HG02981 (cell line): ENCODE data around the gene MED29.

Experiments
- ATAC-seq: cut with Tn5 transposase; IDR thresholded peaks from one replicate; pipeline ENCODE4 v1.9.1; 2021; ENCODE audit warnings: mild to moderate bottlenecking, moderate library complexity; ENCODE audit not compliant: unreplicated experiment

Gene MED29

DNA sequence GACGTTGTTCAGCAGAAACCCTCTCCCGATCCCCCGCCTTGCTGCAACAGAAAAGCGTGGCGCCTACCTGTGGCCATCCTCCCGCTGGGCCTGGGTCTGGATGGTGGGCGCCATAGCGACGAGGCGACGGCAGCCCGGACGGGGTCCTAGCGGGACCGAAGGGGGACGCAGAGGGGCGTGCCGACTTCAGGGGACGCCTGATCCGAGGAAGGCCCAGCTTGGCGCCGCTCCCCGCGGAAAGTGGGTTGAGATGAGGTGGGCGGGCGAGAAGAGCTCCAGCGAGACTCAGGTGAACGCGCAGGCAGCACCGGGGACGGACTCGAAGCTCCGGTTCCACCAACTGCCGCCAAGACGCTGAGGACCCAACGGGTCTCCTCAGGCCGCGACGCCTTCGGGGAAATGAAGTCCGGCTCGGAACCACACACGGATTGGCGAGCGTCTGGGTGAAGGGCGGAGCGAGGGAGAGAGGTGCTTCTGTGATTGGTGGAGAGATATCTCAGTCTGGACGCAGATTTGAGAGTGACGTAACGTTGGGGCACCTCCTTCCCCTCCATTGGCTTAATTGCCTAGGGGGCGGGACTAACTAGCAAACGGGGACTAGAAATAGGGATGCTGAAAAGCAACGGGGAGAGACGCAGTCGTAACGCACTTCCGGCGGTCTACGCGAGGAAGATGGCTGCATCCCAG is at the start of gene MED29, which contains the start of gene PAF1:
TSS of gene MED29 (plus strand) at position 628 of the 687 bp plus-strand sequence. CDS start at position 673, 45 bp downstream.
TSS of gene PAF1 (minus strand) at position 356 of the 687 bp plus-strand sequence. CDS start at position 114, 242 bp downstream.
- ATAC-seq = peak; percentile 88

GRCh38 chr19:39341719-39342604 is 49.2 kb upstream of the MED29 start, which contains the start of gene SAMD4B:
TSS of gene SAMD4B (plus strand) at chr19:39342421. CDS start at chr19:39356894, 14,473 bp downstream.
- ATAC-seq = peak; percentile 86

DNA sequence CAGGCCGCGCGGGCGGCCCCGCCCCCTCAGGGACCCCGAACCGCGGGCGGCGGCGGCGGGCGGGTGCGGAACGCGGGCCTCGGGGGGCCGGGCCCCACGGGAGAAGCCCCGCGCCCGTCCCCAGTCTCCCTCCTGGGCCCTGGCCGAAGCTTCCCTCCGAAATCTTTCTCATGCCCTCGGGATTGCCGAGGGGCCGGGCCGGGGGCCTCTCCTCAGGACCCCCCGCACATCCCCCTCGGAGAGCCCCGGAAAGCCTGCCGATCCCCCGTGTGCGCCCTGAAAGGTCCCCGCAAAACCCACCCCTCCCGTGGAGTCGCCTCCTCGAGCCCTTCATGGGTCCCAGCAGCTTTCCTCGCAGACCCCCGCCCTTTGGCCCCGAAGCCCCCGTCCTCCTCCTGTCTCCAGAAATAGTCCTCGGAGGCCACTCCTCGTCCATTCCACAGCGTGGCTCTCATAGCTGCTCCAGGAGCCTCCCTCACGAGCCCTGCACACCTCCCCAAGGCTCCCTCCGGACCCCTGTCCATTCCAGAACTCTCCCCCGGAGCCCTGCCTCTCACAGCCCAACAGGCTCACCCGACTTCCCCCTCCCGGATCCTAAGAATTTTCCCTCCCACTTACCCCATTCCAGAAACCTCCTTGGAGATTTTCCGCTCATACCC is 48.4 kb upstream of the MED29 start:
- no peak for ATAC-seq

- no peak for ATAC-seq
Measured at GRCh38 chr19:39345956-39346355, 45.2 kb upstream of the MED29 start.

GRCh38 chr19:39347332-39348164 is 43.6 kb upstream of the MED29 start:
- ATAC-seq = no peak

- no peak for ATAC-seq
Measured at GRCh38 chr19:39349326-39349725, 41.9 kb upstream of the MED29 start.

DNA sequence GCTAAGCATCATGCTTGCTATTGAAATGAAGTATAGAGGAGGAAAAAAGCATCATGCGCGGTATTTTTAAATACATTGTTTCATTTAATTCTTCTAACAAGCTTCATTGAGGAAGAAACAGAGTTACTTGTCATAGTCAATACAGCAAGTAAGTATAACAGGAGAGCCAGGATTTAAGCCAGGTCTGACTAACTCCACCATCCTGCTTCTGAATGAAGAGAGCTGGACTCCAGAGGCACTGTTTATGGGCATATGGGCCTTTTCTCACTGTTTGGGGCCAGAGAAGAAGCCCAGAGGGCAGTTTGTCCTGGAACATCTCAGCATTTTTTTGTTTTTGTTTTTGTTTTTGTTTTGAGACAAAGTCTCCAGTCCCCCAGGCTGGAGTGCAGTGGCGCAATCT is 41.0 kb upstream of the MED29 start:
- ATAC-seq = no peak

GRCh38 chr19:39351537-39352064 is 39.6 kb upstream of the MED29 start:
- peak; percentile 45 for ATAC-seq

- ATAC-seq = no peak
Measured at GRCh38 chr19:39352381-39353255, 38.6 kb upstream of the MED29 start.

- ATAC-seq = no peak
Measured at GRCh38 chr19:39355253-39355652, 35.9 kb upstream of the MED29 start.

GRCh38 chr19:39356073-39356472 is 35.1 kb upstream of the MED29 start:
- ATAC-seq = no peak

DNA sequence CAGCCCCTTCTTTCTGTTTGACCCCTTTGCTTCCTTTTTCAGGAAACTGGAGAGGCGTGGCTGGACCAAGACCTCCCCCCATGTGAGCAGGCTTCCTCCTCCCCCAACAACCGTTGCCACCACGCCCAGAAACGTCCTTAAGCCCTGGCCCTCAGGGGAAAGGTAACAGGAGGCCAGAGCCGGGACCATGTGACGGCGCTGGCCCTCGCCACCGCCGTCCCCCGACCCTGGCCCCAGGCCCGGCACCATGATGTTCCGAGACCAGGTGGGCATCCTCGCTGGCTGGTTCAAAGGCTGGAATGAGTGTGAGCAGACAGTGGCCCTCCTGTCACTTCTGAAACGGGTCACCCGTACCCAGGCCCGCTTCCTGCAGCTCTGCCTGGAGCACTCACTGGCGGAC is 34.5 kb upstream of the MED29 start:
- ATAC-seq = no peak

- ATAC-seq = no peak
Measured at GRCh38 chr19:39359026-39359425, 32.2 kb upstream of the MED29 start.

- ATAC-seq = no peak
Measured at GRCh38 chr19:39360599-39360998, 30.6 kb upstream of the MED29 start.

DNA sequence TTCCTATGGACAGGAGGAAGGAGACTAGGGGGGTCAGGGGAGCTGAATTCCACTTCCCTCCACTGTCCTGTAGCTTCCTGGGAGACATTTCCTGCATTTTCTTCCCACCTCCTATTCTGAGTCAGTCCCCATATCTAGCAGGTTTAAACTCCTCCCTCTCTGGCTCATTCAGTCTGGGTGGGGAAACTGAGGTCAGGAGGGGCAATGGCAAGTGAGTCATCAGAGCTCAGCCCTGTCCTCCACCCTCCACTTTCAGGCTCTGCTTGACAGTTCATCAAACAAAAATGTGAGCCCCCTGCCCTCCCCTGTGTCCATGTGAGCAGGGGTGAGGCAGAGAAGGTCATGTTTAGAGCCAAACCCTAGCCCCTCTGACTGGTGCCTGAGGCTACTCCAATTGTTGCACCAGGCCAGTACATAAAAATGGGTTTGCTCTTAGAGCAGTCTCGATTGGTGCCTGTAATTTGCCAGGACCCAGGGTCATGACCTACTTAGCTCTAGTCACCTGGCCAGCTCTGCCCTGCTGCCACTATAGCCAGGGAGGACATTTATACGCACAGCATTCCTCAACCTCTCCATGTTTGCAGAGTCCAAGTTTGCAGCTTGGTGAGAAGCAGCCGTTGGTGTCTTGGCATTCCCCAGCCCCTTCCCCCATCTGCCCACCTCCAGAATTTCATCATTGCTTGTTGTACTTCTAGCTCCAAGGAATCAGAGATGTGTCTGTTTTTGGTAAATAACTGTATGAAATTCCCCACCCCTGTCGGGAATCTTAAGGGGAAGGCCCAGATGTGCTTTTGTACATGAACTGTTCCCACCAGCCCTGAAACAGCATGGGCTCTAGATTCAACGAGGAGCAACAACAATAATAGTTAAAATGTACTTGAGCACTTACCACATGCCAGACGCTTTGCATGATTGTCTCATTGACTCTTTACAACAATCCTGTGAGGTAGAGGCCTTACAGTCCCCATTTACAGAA is 28.2 kb upstream of the MED29 start:
- ATAC-seq = no peak

DNA sequence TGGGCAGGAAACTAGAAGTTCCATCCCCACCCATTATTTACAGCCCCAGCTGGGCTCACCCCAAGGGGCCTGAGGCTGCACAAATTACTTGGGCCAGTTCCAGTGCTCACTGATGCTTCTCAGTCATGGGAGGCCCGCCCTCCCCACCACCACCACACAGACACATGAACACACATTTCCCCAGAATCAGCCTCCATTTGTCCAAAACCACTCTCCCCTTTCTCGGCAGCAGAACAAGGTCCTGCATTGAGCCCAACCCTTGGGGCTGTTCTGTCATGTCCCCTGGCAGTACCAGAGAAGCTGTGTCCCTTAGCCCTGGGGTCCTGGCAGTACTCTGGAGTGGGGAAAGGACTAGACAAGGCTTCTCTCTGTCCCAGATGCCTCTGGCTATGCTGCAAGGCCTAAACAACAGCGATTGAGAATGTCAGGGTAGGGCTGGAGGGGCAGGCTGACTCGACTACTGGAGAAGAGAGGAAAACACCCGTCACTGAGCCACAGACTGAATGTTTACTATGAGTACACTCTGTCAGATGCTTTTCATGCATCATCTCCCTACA is 27.2 kb upstream of the MED29 start:
- ATAC-seq = no peak

DNA sequence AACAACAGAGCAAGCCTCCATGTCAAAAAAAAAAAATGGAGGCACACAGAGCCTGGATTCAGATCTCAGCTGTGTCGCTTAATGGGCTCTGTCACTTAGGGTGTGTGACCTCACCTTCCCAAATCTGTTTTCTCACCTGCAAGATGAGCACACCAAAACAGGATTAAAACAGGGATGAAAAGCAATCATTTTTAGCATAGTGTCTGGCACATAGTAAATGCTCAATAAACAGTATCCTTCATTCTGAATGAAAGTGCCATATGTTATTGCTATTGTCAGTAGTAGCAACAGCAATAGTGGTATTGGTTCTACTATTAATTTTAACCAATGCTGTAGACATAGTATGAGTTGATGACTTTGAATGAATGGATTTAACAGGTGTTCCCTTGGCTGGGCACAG is 25.6 kb upstream of the MED29 start:
- no peak for ATAC-seq

DNA sequence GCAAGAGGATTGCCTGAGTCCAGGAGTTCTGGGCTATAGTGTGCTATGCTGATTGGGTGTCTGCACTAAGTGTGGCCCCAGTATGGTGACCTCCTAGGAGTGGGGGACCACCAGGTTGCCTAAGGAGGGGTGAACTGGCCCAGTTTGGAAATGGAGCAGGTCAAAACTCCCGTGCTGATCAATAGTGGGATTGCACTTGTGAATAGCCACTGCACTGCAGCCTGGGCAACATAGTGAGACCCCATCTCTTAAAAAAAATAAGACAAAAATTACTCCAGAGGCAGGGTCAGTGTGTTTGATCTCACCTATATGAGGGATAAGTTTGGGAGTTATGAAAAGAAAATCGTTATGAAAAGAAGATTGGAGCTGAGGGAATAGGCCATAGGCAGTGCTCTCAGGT is 22.0 kb upstream of the MED29 start:
- ATAC-seq = no peak
